CD8-positive, alpha-beta memory T cell (primary cell): ENCODE measurements around the gene KCTD16. TPM values are rescaled to one million over a fixed set of nuclear protein-coding genes. Genes with fewer than 3 reads are reported as not detected.

ENCODE experiments used
- CTCF ChIA-PET: fragments of 350-600 bp; sonication (Branson Sonifier 250); formaldehyde crosslinking; loops from one replicate; lab custom pipeline; 2021; ENCODE audit warnings: antibody characterized with exemption; lab: Charles Lee
- POLR2A ChIA-PET: fragments of 350-600 bp; sonication (Branson Sonifier 250); formaldehyde crosslinking; loops from one replicate; lab custom pipeline; 2021; ENCODE audit warnings: antibody characterized with exemption; lab: Charles Lee
- DNase-seq, 5 donors: peaks; one replicate each; pipeline versions ENCODE4 v3.0.0 to v3.0.0-alpha.2; 2020 to 2022; ENCODE audit warnings: mixed read lengths in 1 of 5
- H3K27ac ChIP-seq: one replicate; pipeline ENCODE4 v1.7.0; 2013; ENCODE audit warnings: low read depth, mild to moderate bottlenecking, low read length, moderate library complexity
- H3K27me3 ChIP-seq: 2 replicates; pipeline ENCODE4 v1.7.0; 2013; ENCODE audit warnings: low read length, mild to moderate bottlenecking; ENCODE audit not compliant: insufficient read depth, poor library complexity, severe bottlenecking
- H3K36me3 ChIP-seq: 2 replicates; pipeline ENCODE4 v1.7.0; 2013; ENCODE audit warnings: mild to moderate bottlenecking, low read length, moderate library complexity; ENCODE audit not compliant: insufficient read depth
- H3K4me1 ChIP-seq: 2 replicates; pipeline ENCODE4 v1.7.0; 2013; ENCODE audit warnings: mild to moderate bottlenecking, low read length, moderate library complexity; ENCODE audit not compliant: insufficient read depth
- H3K4me3 ChIP-seq: 2 replicates; pipeline ENCODE4 v1.7.0; 2013; ENCODE audit warnings: mild to moderate bottlenecking, low read length
- H3K9me3 ChIP-seq: 2 replicates; pipeline ENCODE4 v1.7.0; 2013; ENCODE audit warnings: mild to moderate bottlenecking, low read length
- H3K27ac Mint-ChIP-seq, 8 donors: one replicate each; pipeline ENCODE4 v1.8.0; 2020 to 2021; ENCODE audit warnings: mixed read lengths in 8 of 8, mild to moderate bottlenecking in 6 of 8, inconsistent platforms in 3 of 8, moderate library complexity in 3 of 8
- H3K27me3 Mint-ChIP-seq, 2 donors: one replicate each; pipeline ENCODE4 v1.8.0; 2020 to 2021; ENCODE audit warnings: mixed read lengths in 2 of 2, mild to moderate bottlenecking in 1 of 2, moderate library complexity in 1 of 2
- H3K36me3 Mint-ChIP-seq, 3 donors: one replicate each; pipeline ENCODE4 v1.8.0; 2020 to 2021; ENCODE audit warnings: mixed read lengths in 3 of 3, inconsistent platforms in 1 of 3, mild to moderate bottlenecking in 1 of 3
- H3K4me1 Mint-ChIP-seq, 3 donors: one replicate each; pipeline ENCODE4 v1.8.0; 2020 to 2021; ENCODE audit warnings: mixed read lengths in 3 of 3, inconsistent platforms in 1 of 3, mild to moderate bottlenecking in 1 of 3
- H3K4me3 Mint-ChIP-seq, 7 donors: one replicate each; pipeline ENCODE4 v1.8.0; 2020 to 2021; ENCODE audit warnings: mixed read lengths in 7 of 7, mild to moderate bottlenecking in 6 of 7, moderate library complexity in 4 of 7, inconsistent platforms in 2 of 7
- H3K9me3 Mint-ChIP-seq, 5 donors: one replicate each; pipeline ENCODE4 v1.8.0; 2020 to 2022; ENCODE audit warnings: mixed read lengths in 5 of 5, mild to moderate bottlenecking in 3 of 5, moderate library complexity in 2 of 5, inconsistent platforms in 1 of 5
- polyA plus RNA-seq: library from polyadenylated mRNA; unstranded; fragments of 300-500 nt; fragmentation: Illumina TruSeq; gene quantifications from one replicate; pipeline ENCODE4 v1.2.3, GENCODE V29; 2021
- total RNA-seq, 2 experiments: library from RNA; stranded (reverse); gene quantifications; one replicate each; pipeline ENCODE4 v1.2.3, GENCODE V29; 2021

Gene KCTD16
- total and polyA plus RNA-seq, 3 experiments from 2014 or later, result 0.01 to 0.09 (median 0.02) TPM

DNA sequence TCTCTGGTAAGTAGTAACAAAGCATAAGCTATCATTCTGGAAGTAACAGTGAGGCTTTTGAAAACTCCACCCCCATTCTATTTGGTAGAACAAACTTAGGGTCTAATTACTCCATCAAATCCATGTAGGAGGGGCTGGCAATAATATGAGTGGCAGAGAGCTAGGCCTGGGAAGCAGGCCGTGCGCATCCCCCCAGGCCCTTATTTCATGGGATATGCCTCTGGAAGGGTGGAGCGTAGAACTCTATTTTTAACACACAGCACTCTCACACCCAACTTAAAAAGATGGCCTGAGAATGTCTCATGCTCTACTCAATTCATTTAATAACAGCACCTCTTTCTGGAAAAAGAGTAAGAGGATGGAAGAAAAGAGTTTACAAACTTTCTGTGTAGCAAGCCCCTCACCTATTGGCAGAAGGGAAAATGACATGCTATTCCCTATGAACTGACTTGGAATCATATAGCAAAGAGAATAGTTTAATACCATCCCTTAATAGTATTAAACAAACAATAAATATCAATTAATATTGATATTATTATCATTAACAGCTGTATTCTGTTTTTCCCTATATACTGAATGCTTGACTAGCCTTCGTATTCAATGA lies 233.2 kb downstream of the KCTD16 start:
- H3K36me3 Mint-ChIP-seq, result no peaks in the 10 kb centered on the region
- no peak overlapping the region for H3K27ac ChIP-seq
- H3K27me3 ChIP-seq, result no peaks in the 10 kb centered on the region
- no peaks in the 10 kb centered on the region for H3K4me1 Mint-ChIP-seq
- H3K27ac Mint-ChIP-seq, result no peak overlapping the region
- peaks cover 0 to 4% of the 10 kb centered on the region in 2 donors for H3K27me3 Mint-ChIP-seq
- no peak overlapping the region for H3K4me3 Mint-ChIP-seq
- H3K9me3 ChIP-seq, result no peaks in the 10 kb centered on the region
- CTCF ChIA-PET, result no interaction called here
- POLR2A ChIA-PET, result no interaction called here
- H3K36me3 ChIP-seq, result no peaks in the 10 kb centered on the region
- H3K4me1 ChIP-seq, result no peaks in the 10 kb centered on the region
- peaks cover 0 to 7% (median 2%) of the 10 kb centered on the region in 5 donors for H3K9me3 Mint-ChIP-seq
- H3K4me3 ChIP-seq, result no peak overlapping the region
- DNase-seq, result no peak

DNA sequence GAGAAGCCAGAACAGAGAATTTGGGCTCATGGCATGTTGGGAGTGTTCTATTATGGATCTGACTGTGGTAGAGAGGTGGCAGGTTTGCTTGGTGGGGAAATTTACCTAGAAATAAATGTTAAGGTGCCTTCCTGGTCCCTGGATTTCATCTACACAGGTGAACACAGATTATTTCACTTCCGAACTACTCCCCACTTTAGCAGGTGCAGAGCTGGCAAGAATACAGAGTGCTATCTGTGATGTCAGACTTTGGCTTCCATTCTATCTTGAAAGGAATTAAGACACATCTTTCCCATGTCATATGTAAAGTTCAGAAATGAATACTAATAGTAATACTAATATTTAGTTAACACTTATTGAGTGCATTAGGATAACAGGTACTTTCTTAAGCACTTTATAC lies 234.0 kb downstream of the KCTD16 start:
- H3K27me3 Mint-ChIP-seq, result peaks cover 0 to 4% of the 10 kb centered on the region in 2 donors
- H3K27ac Mint-ChIP-seq, result no peak overlapping the region
- no peaks in the 10 kb centered on the region for H3K4me1 Mint-ChIP-seq
- Histone ChIP-seq H3K9me3 (no peaks in the 10 kb centered on the region), H3K4me1 (no peaks in the 10 kb centered on the region), H3K4me3 (no peak overlapping the region), H3K27ac (no peak overlapping the region), H3K27me3 (no peaks in the 10 kb centered on the region), H3K36me3 (no peaks in the 10 kb centered on the region)
- ChIA-PET POLR2A (no interaction called here), CTCF (no interaction called here)
- DNase-seq, result no peak
- H3K4me3 Mint-ChIP-seq, result no peak overlapping the region
- H3K9me3 Mint-ChIP-seq, result peaks cover 0 to 8% (median 4%) of the 10 kb centered on the region in 5 donors
- no peaks in the 10 kb centered on the region for H3K36me3 Mint-ChIP-seq

DNA sequence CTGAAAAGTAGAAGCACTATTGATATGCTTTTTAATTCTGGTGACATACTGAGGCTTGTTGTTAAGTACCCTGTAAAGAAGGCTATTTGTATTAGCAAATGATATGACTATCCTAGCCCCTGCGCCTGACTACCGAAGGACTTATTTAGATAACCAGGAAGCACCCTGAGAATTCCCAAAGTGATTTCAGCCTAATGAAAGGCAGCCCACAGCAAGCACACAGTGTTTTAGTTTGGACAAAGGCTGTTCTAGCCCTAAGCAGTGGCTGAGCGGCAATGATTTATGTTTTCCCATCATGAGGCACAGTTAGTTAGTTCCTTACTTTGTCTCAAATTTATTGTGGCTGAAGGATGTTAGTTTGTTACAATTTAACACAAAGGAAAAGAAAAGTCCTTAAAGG lies 235.3 kb downstream of the KCTD16 start:
- Mint-ChIP-seq H3K27ac (no peak overlapping the region), H3K4me1 (no peaks in the 10 kb centered on the region), H3K9me3 (peaks cover 0 to 11% (median 6%) of the 10 kb centered on the region in 5 donors), H3K36me3 (no peaks in the 10 kb centered on the region), H3K27me3 (peaks cover 0 to 4% of the 10 kb centered on the region in 2 donors), H3K4me3 (no peak overlapping the region)
- Histone ChIP-seq H3K4me3 (no peak overlapping the region), H3K9me3 (no peaks in the 10 kb centered on the region), H3K27ac (no peak overlapping the region), H3K4me1 (no peaks in the 10 kb centered on the region), H3K36me3 (no peaks in the 10 kb centered on the region), H3K27me3 (no peaks in the 10 kb centered on the region)
- DNase-seq, result no peak
- ChIA-PET POLR2A (no interaction called here), CTCF (no interaction called here)

DNA sequence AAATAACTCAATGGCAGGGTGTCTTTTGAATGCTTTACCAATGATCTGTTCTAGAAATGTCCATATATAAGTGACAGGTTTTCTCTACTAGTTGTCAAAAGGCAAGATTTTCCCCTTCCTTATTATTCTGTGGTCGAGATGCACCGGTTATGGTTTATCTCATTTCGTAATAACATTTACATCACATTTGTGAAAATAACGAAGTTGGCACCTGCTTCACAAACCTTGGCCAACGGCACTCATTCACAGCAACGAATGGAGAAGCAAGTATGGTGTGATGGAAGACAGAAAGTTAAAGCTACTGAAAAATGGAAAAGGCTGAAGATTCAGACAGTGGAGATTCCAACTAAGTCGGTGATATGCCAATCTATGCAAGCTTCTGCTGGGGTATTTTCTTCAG lies 235.8 kb downstream of the KCTD16 start:
- Histone ChIP-seq H3K36me3 (no peaks in the 10 kb centered on the region), H3K4me1 (no peaks in the 10 kb centered on the region), H3K27ac (no peak overlapping the region), H3K4me3 (no peak overlapping the region), H3K27me3 (no peaks in the 10 kb centered on the region), H3K9me3 (no peaks in the 10 kb centered on the region)
- Mint-ChIP-seq H3K4me1 (no peaks in the 10 kb centered on the region), H3K27ac (no peak overlapping the region), H3K4me3 (no peak overlapping the region), H3K27me3 (peaks cover 0 to 4% of the 10 kb centered on the region in 2 donors), H3K9me3 (peaks cover 0 to 11% (median 6%) of the 10 kb centered on the region in 5 donors), H3K36me3 (no peaks in the 10 kb centered on the region)
- no peak for DNase-seq
- ChIA-PET CTCF (interaction anchor here (0.8 kb wide), 1 partner anchor 10 kb away, joined by 3 read pairs; no protein-coding TSS in a partner anchor), POLR2A (no interaction called here)

DNA sequence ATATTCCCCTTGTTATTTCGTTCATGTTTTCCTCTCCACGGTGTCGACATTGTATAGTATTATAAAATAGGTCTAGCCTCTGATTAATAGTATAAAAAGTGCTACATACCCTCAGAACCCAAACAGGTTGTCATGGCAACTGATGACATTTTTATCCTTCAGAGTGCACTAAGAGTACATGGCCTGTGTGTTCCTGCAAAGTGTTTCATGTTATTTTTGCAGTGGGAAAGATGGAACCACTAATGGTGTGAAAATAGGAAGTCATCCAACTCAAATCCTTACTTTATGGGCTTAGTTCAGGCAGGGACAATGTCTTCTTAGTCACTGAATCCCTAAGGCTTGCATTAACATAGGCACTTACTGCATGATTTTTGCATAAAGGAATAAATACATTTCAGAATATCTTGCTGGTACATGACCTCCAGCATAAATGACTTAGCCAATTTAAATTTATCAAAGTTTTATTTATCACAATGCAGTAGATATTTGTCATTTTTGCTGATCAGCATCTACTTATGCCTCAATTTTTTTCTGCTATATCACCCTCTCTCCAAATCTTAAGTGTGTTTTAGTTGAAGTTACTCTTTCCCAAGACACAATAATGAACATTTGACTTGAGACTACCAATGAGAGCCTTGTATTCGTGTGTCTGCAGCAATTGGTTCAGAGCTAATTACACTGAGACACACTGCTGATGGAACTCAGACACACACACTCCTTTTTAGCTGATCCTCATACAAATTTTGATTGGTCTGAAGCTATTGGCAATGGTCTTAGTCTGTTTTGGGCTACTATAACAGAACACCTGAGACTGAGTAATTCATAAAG lies 243.7 kb downstream of the KCTD16 start:
- no peak overlapping the region for H3K27ac ChIP-seq
- H3K36me3 Mint-ChIP-seq, result no peaks in the 10 kb centered on the region
- H3K4me3 ChIP-seq, result no peak overlapping the region
- peaks cover 0 to 7% (median 5%) of the 10 kb centered on the region in 5 donors for H3K9me3 Mint-ChIP-seq
- peaks cover 0 to 1% of the 10 kb centered on the region in 2 donors for H3K27me3 Mint-ChIP-seq
- no peak for DNase-seq
- ChIA-PET CTCF (no interaction called here), POLR2A (no interaction called here)
- no peak overlapping the region for H3K27ac Mint-ChIP-seq
- no peaks in the 10 kb centered on the region for H3K9me3 ChIP-seq
- H3K4me1 ChIP-seq, result no peaks in the 10 kb centered on the region
- no peak overlapping the region for H3K4me3 Mint-ChIP-seq
- H3K36me3 ChIP-seq, result no peaks in the 10 kb centered on the region
- no peaks in the 10 kb centered on the region for H3K4me1 Mint-ChIP-seq
- no peaks in the 10 kb centered on the region for H3K27me3 ChIP-seq

DNA sequence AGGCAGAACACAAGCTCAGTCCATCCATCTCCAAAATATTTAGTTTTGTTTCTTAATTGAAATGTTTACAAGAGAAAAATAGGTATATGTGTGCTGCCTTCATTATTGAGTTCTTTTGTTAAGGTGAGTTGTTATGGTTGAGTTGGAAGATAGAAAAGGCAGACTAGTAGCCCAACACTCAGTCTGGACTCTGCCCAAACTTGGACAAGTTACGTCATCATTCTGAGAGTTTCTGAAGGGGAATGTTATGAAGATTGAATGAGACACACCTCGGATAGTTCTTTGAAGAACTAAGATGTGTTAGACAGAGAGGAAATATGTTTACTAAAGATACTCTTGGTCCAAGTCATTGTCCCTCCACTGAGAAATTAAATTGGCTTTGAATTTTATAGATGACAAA lies 245.5 kb downstream of the KCTD16 start:
- no peaks in the 10 kb centered on the region for H3K27me3 ChIP-seq
- no peaks in the 10 kb centered on the region for H3K9me3 ChIP-seq
- H3K4me1 ChIP-seq, result no peaks in the 10 kb centered on the region
- peaks cover 0 to 1% of the 10 kb centered on the region in 2 donors for H3K27me3 Mint-ChIP-seq
- no peaks in the 10 kb centered on the region for H3K36me3 ChIP-seq
- CTCF ChIA-PET, result no interaction called here
- no peak overlapping the region for H3K4me3 ChIP-seq
- peaks cover 1 to 7% (median 2%) of the 10 kb centered on the region in 5 donors for H3K9me3 Mint-ChIP-seq
- H3K36me3 Mint-ChIP-seq, result no peaks in the 10 kb centered on the region
- no peaks in the 10 kb centered on the region for H3K4me1 Mint-ChIP-seq
- POLR2A ChIA-PET, result no interaction called here
- no peak for DNase-seq
- no peak overlapping the region for H3K27ac ChIP-seq
- no peak overlapping the region for H3K4me3 Mint-ChIP-seq
- H3K27ac Mint-ChIP-seq, result no peak overlapping the region

DNA sequence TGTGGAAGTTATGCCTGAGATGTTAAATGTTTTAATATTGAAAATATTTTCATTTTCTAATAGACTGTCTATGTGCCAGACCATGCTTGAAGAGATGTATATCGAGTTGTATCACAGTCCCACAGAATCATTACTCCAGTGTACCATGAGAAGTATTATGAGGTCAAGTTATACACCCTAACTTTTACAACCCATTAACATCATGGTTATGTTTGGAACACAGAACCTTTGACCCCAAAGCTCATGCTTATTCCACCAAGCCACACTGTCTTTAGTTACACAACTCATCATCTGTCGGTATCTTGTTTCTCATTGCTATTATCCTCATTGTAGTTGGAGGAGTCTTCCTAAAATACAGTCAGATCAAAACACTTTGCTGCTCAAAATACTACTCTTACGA lies 248.0 kb downstream of the KCTD16 start:
- H3K27me3 Mint-ChIP-seq, result no peaks in the 10 kb centered on the region
- no peaks in the 10 kb centered on the region for H3K36me3 Mint-ChIP-seq
- H3K9me3 ChIP-seq, result no peaks in the 10 kb centered on the region
- no peak overlapping the region for H3K27ac Mint-ChIP-seq
- H3K27me3 ChIP-seq, result no peaks in the 10 kb centered on the region
- no peaks in the 10 kb centered on the region for H3K4me1 Mint-ChIP-seq
- no peak for DNase-seq
- ChIA-PET POLR2A (no interaction called here), CTCF (no interaction called here)
- H3K9me3 Mint-ChIP-seq, result peaks cover 2 to 9% (median 4%) of the 10 kb centered on the region in 5 donors
- H3K27ac ChIP-seq, result no peak overlapping the region
- H3K36me3 ChIP-seq, result no peaks in the 10 kb centered on the region
- no peak overlapping the region for H3K4me3 ChIP-seq
- no peak overlapping the region for H3K4me3 Mint-ChIP-seq
- no peaks in the 10 kb centered on the region for H3K4me1 ChIP-seq

DNA sequence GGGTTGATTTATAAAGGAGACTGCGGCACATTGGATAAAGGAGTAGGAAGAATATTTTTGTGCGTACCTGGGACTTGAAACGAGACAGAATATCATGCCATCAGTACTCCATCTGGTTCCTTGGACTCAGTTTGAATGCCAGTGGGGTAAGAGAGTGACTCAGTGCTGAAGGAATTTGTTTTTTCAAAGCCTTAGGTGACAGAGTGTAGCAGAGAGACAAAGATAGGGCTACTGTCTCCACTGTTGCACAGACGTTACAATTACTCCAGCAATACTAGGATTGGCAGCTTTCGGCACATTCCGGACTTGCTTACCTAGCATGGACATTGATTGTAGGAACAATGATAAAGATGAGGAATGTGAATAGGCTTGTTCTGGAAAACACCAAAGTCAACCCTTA lies 250.7 kb downstream of the KCTD16 start:
- no peaks in the 10 kb centered on the region for H3K4me1 Mint-ChIP-seq
- DNase-seq, result no peak
- no peaks in the 10 kb centered on the region for H3K36me3 Mint-ChIP-seq
- ChIA-PET CTCF (no interaction called here), POLR2A (no interaction called here)
- Histone ChIP-seq H3K27ac (no peak overlapping the region), H3K4me1 (no peaks in the 10 kb centered on the region), H3K9me3 (no peaks in the 10 kb centered on the region), H3K36me3 (no peaks in the 10 kb centered on the region), H3K4me3 (no peak overlapping the region), H3K27me3 (no peaks in the 10 kb centered on the region)
- no peaks in the 10 kb centered on the region for H3K27me3 Mint-ChIP-seq
- no peak overlapping the region for H3K4me3 Mint-ChIP-seq
- H3K9me3 Mint-ChIP-seq, result peaks cover 2 to 8% (median 4%) of the 10 kb centered on the region in 5 donors
- no peak overlapping the region for H3K27ac Mint-ChIP-seq
